Tibial nerve (tissue), 4 donors: ENCODE data around the gene CUX1. TPM values are rescaled to one million over a fixed set of nuclear protein-coding genes. Genes with fewer than 3 reads are reported as not detected.

ENCODE experiments used
- DNase-seq, 2 donors: peaks; one replicate each; pipeline ENCODE4 v3.0.0-alpha.2; 2019; ENCODE audit warnings: low spot score in 2 of 2
- H3K27ac ChIP-seq, 4 donors: fragments of 200-600 bp; sonication (generic) in 3 of 4; one replicate each; pipeline ENCODE4 v1.5.1; 2017 to 2019; ENCODE audit warnings: mild to moderate bottlenecking in 1 of 4
- H3K27me3 ChIP-seq, 2 donors: fragments of 200-600 bp; sonication (generic) in 1 of 2; one replicate each; pipeline versions ENCODE4 v1.5.1 to v1.6.0; 2017 to 2019
- H3K36me3 ChIP-seq, 3 donors: fragments of 200-600 bp; sonication (generic); one replicate each; pipeline ENCODE4 v1.5.1; 2018 to 2019
- H3K4me1 ChIP-seq, 4 donors: fragments of 200-600 bp; sonication (generic) in 3 of 4; one replicate each; pipeline ENCODE4 v1.5.1; 2017 to 2019
- H3K4me3 ChIP-seq, 4 donors: fragments of 200-600 bp; sonication (generic) in 3 of 4; one replicate each; pipeline ENCODE4 v1.5.1; 2017 to 2019; ENCODE audit warnings: mild to moderate bottlenecking in 1 of 4, moderate library complexity in 1 of 4
- H3K9me3 ChIP-seq, 4 donors: fragments of 200-600 bp; sonication (generic) in 3 of 4; one replicate each; pipeline ENCODE4 v1.5.1; 2017 to 2019
- EP300 ChIP-seq, 2 donors: sonication (generic); formaldehyde crosslinking; IDR thresholded peaks; one replicate each; pipeline ENCODE4 v1.6.1; 2017; ENCODE audit warnings: antibody characterized with exemption in 2 of 2, mild to moderate bottlenecking in 1 of 2
- POLR2A ChIP-seq, 2 donors: fragments of 450-650 bp; IDR thresholded peaks; one replicate each; pipeline ENCODE4 v1.6.1; 2017; ENCODE audit warnings: antibody characterized with exemption in 2 of 2, mild to moderate bottlenecking in 2 of 2, moderate library complexity in 2 of 2
- WGBS, 2 donors: methylation state at CpG; one replicate each; pipeline ENCODE4 v1.1.5; 2018; 5-methylcytosine and 5-hydroxymethylcytosine counted together
- total RNA-seq, 4 donors: library from RNA; depleted of rRNA; stranded (reverse); fragments of >200 nt; gene quantifications; one replicate each; pipeline ENCODE4 v1.1.0, GENCODE V29; 2016
- TF ChIP-seq, protein P1 (sequence below), 5 experiments: fragments of 200-600 bp in 3 of 5; fragments of 450-650 bp in 2 of 5; sonication (generic) in 3 of 5; IDR thresholded peaks; one replicate each; pipeline ENCODE4 v1.5.1; 2016 to 2019; ENCODE audit warnings: antibody characterized with exemption in 5 of 5, mild to moderate bottlenecking in 3 of 5, moderate library complexity in 2 of 5

CUX1 gene
- total RNA-seq, 4 donors from 2014 or later, result 74.5 to 104 (median 84.3) TPM

DNA sequence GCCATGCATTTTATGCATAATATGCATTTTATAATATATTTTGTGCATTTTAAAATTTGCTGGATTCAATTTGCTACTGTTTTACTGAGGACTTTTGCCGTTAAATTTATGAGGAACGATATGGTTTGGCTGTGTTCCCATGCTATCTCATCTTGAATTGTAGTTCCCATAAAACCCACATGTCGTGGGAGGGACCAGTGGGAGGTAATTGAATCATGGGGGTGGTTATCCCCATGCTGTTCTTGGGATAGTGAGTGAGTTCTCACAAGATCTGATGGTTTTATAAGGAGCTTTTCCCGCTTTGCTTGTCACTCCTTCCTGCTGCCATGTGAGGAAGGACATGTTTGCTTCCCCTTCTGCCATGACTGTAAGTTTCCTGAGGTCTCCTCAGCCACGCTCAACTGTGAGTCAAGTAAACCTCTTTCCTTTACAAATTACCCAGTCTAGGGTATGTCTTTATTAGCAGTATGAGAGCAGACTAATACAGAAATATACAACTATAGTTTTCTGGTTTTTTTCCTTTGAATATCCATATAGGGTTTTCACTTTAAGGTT, 267.9 kb downstream of the CUX1 start:
- no peaks in the 10 kb centered on the region for H3K27me3 ChIP-seq
- 67 to 82% methylated on average over 5 of the region's 5 CpGs for WGBS, 2 donors

DNA sequence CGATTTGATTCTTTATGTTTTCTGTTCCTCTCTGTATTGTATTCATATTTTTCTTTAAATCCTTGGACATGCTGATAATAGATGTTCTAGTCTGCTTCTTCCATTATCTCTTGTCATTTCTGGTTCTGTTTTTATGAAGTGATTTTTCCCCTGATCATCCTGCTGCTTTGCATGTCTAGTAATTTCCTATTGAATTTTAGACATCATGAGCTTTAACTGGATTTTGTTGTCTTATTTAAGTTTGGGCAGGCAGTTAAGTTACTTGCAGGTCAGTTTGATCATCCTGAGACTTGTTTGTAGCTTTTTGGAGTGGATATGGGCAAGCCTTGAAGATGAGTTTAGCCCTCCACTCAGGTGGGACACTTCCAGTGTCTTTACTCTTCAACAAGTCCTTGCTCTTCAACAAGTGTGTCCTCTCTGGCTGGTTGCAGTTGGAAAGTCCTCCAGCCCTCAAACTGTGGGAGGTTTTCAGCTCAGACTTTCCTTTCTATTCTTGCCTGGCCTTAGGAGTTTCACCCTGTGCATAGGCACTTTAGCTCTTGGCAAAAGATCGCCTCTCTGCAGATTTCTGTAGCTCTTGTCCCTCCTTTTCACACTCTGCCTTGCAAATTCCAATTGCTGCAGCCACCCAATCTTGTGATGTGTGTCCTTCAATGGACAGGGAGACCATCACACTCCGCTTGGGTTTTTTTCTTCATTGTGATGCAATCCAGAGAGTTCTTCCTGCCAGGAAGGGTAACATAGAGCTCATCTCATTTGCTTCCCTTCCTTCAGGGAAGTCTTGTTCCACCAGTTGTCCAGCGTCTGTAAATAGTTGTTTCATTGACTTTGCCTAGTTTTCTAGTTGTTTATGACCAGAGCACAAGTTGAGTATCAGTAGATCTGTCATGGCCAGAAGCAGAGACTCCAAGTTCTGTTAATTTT, 272.0 kb downstream of the CUX1 start:
- H3K4me1 ChIP-seq, result peaks cover 0 to 10% (median 1%) of the 10 kb centered on the region in 4 donors
- TF ChIP-seq POLR2A (IDR thresholded peaks at IDR 0.05), result no peak
- TF ChIP-seq EP300 (IDR thresholded peaks at IDR 0.05), result no peak
- TF ChIP-seq, protein P1, sequence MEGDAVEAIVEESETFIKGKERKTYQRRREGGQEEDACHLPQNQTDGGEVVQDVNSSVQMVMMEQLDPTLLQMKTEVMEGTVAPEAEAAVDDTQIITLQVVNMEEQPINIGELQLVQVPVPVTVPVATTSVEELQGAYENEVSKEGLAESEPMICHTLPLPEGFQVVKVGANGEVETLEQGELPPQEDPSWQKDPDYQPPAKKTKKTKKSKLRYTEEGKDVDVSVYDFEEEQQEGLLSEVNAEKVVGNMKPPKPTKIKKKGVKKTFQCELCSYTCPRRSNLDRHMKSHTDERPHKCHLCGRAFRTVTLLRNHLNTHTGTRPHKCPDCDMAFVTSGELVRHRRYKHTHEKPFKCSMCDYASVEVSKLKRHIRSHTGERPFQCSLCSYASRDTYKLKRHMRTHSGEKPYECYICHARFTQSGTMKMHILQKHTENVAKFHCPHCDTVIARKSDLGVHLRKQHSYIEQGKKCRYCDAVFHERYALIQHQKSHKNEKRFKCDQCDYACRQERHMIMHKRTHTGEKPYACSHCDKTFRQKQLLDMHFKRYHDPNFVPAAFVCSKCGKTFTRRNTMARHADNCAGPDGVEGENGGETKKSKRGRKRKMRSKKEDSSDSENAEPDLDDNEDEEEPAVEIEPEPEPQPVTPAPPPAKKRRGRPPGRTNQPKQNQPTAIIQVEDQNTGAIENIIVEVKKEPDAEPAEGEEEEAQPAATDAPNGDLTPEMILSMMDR (IDR thresholded peaks at IDR 0.05), result no peak
- WGBS, 2 donors, result 87 to 92% methylated on average over 4 of the region's 4 CpGs
- no peak overlapping the region for H3K27ac ChIP-seq
- no peak overlapping the region for H3K4me3 ChIP-seq
- peaks cover 0 to 7% (median 0%) of the 10 kb centered on the region in 3 donors for H3K36me3 ChIP-seq
- no peak for DNase-seq
- H3K27me3 ChIP-seq, result no peaks in the 10 kb centered on the region
- peaks cover 0 to 26% (median 0%) of the 10 kb centered on the region in 4 donors for H3K9me3 ChIP-seq

More for the DNA sequence above, 267.9 kb downstream of the CUX1 start:
- DNase-seq, result no peak
- Histone ChIP-seq H3K4me1 (peaks cover 0 to 6% (median 3%) of the 10 kb centered on the region in 4 donors), H3K27ac (no peak overlapping the region), H3K9me3 (peaks cover 0 to 32% (median 0%) of the 10 kb centered on the region in 4 donors), H3K4me3 (no peak overlapping the region), H3K36me3 (peaks cover 0 to 34% (median 0%) of the 10 kb centered on the region in 3 donors)
- no peak for TF ChIP-seq EP300 (IDR thresholded peaks at IDR 0.05)
- TF ChIP-seq, protein P1 (IDR thresholded peaks at IDR 0.05), result no peak
- no peak for TF ChIP-seq POLR2A (IDR thresholded peaks at IDR 0.05)

- 53 to 56% methylated on average over 14 of the region's 14 CpGs for WGBS, 2 donors
- peaks cover 0 to 21% (median 2%) of the 10 kb centered on the region in 4 donors for H3K4me1 ChIP-seq
- peaks cover 0 to 11% (median 0%) of the 10 kb centered on the region in 4 donors for H3K9me3 ChIP-seq
- TF ChIP-seq EP300 (IDR thresholded peaks at IDR 0.05) (no peak), POLR2A (IDR thresholded peaks at IDR 0.05) (no peak)
- TF ChIP-seq, protein P1 (IDR thresholded peaks at IDR 0.05), result no peak
- no peak overlapping the region for H3K4me3 ChIP-seq
- H3K36me3 ChIP-seq, result peaks cover 0 to 7% (median 0%) of the 10 kb centered on the region in 3 donors
- DNase-seq, result no peak
- peak overlapping the region in 1 of 4 donors; percentile 40 for H3K27ac ChIP-seq
- no peaks in the 10 kb centered on the region for H3K27me3 ChIP-seq
Measured at GRCh38 chr7:102093599-102094315, 276.3 kb downstream of the CUX1 start.

DNA sequence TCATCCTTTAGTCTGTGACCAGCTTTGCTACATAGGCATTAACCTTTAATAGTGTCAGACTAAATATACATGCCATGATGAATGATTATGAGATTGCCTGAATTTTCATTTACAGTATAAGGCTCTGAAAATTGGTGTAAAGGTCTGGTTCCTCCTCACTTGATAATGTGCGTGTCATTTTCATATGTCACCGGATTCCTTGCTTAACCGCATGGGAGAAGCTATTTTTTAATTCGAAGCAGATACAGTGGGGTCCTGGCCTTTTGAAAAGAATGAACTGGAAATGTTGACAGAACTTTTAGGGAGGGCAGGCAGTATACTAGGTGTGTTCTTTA, 276.9 kb downstream of the CUX1 start:
- no peak for TF ChIP-seq POLR2A (IDR thresholded peaks at IDR 0.05)
- TF ChIP-seq, protein P1 (IDR thresholded peaks at IDR 0.05), result no peak
- no peak for TF ChIP-seq EP300 (IDR thresholded peaks at IDR 0.05)
- peaks cover 0 to 6% (median 0%) of the 10 kb centered on the region in 4 donors for H3K9me3 ChIP-seq
- 69 to 72% methylated on average over 4 of the region's 4 CpGs for WGBS, 2 donors
- H3K36me3 ChIP-seq, result peaks cover 0 to 12% (median 0%) of the 10 kb centered on the region in 3 donors
- H3K4me1 ChIP-seq, result peaks cover 0 to 21% (median 2%) of the 10 kb centered on the region in 4 donors
- no peak overlapping the region for H3K4me3 ChIP-seq
- no peak for DNase-seq
- H3K27me3 ChIP-seq, result no peaks in the 10 kb centered on the region
- no peak overlapping the region for H3K27ac ChIP-seq
